ENCODE data around the gene ANKRD31. TPM values are rescaled to one million over a fixed set of nuclear protein-coding genes. Genes with fewer than 3 reads are reported as not detected.

ANKRD31 gene
- total RNA-seq, 1 experiment from 2014 or later, result 0.11 TPM

DNA sequence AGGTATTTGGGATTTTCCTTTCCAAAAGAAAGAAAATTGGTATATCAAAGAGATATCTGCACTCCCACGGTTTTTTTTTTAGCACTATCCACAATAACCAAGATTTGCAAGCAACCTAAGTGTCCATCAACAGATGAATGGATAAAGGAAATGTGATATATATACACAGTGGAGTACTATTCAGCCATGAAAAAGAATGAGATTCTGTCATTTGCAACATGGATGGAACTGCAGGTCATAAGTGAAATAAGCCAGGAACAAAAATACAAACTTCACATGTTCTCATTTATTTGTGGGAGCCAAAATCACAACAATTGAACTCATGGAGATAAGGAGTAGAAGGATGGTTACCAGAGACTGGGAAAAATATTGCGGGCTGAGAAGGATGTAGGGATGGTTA, 9.8 kb downstream of the ANKRD31 start:
- Mint-ChIP-seq H3K36me3 (ENCODE audit: insufficient read depth in 1 of 3, low read depth in 3 of 3) (no peaks in the 10 kb centered on the region), H3K27ac (no peak overlapping the region), H3K9me3 (no peaks in the 10 kb centered on the region), H3K27me3 (ENCODE audit: low read depth) (no peaks in the 10 kb centered on the region), H3K4me1 (no peaks in the 10 kb centered on the region), H3K4me3 (no peak overlapping the region)
- no peak overlapping the region for H2BK120ac ChIP-seq (ENCODE audit: low read depth, low read length, poor library complexity, severe bottlenecking)
- H3K18ac ChIP-seq (ENCODE audit: insufficient read length, low read depth, low read length), result no peak overlapping the region
- H3K56ac ChIP-seq (ENCODE audit: insufficient read length, low read depth, low read length), result no peak overlapping the region
- no peak overlapping the region for H2BK20ac ChIP-seq (ENCODE audit: low read depth, low read length, poor library complexity, severe bottlenecking)
- H2BK12ac ChIP-seq (ENCODE audit: insufficient read length, low read depth, low read length), result no peak overlapping the region
- H3K79me2 ChIP-seq (ENCODE audit: insufficient read depth, low read length), result no peaks in the 10 kb centered on the region
- no peak overlapping the region for H3K4ac ChIP-seq (ENCODE audit: low read depth, low read length)
- no peaks in the 10 kb centered on the region for H3K27me3 ChIP-seq (ENCODE audit: insufficient read depth, low read length)
- no peak overlapping the region for H3K23ac ChIP-seq (ENCODE audit: insufficient read length, low read depth, low read length)
- no peaks in the 10 kb centered on the region for H3K9me3 ChIP-seq (ENCODE audit: control insufficient read depth, low read depth, low read length)
- no peak overlapping the region for H2AK5ac ChIP-seq (ENCODE audit: insufficient read length, low read length)
- TF ChIP-seq, protein P1, sequence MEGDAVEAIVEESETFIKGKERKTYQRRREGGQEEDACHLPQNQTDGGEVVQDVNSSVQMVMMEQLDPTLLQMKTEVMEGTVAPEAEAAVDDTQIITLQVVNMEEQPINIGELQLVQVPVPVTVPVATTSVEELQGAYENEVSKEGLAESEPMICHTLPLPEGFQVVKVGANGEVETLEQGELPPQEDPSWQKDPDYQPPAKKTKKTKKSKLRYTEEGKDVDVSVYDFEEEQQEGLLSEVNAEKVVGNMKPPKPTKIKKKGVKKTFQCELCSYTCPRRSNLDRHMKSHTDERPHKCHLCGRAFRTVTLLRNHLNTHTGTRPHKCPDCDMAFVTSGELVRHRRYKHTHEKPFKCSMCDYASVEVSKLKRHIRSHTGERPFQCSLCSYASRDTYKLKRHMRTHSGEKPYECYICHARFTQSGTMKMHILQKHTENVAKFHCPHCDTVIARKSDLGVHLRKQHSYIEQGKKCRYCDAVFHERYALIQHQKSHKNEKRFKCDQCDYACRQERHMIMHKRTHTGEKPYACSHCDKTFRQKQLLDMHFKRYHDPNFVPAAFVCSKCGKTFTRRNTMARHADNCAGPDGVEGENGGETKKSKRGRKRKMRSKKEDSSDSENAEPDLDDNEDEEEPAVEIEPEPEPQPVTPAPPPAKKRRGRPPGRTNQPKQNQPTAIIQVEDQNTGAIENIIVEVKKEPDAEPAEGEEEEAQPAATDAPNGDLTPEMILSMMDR (conservative IDR thresholded peaks at IDR 0.05), result no peak
- H2BK15ac ChIP-seq (ENCODE audit: low read depth, low read length), result no peak overlapping the region
- no peak overlapping the region for H2BK5ac ChIP-seq (ENCODE audit: insufficient read length, low read length)
- no peaks in the 10 kb centered on the region for H3K23me2 ChIP-seq (ENCODE audit: insufficient read length, low read depth, low read length, poor library complexity, severe bottlenecking)
- H3K4me1 ChIP-seq (ENCODE audit: insufficient read depth, low read length), result no peaks in the 10 kb centered on the region
- no peak overlapping the region for H4K5ac ChIP-seq (ENCODE audit: insufficient read length, low read depth, low read length)
- no peak overlapping the region for H4K91ac ChIP-seq (ENCODE audit: insufficient read length, low read depth, low read length)
- no peak overlapping the region for H2AFZ ChIP-seq (ENCODE audit: low read length)
- no peak overlapping the region for H3T11ph ChIP-seq (ENCODE audit: low read length)
- no peak overlapping the region for H3K9ac ChIP-seq (ENCODE audit: extremely low read depth, insufficient read length, low read length)
- no peak overlapping the region for H4K8ac ChIP-seq (replicated peaks; ENCODE audit: insufficient read length, low read depth, low read length)
- no peak overlapping the region for H3K4me2 ChIP-seq (ENCODE audit: insufficient read depth, insufficient read length, low read length)
- H4K20me1 ChIP-seq (ENCODE audit: control insufficient read depth, insufficient read depth, insufficient read length), result no peaks in the 10 kb centered on the region
- no peak for DNase-seq
- H3K79me1 ChIP-seq (ENCODE audit: insufficient read depth, low read depth, low read length, poor library complexity, severe bottlenecking), result no peaks in the 10 kb centered on the region
- H3K14ac ChIP-seq (ENCODE audit: insufficient read depth, low read length), result no peak overlapping the region
- no CpG with 5 or more reads among the region's 2 CpGs for WGBS (ENCODE audit: extremely low coverage, insufficient read length, low lambda C conversion rate)
- no peak overlapping the region for H3K27ac ChIP-seq (ENCODE audit: insufficient read length, low read depth, low read length)
